HepG2 (cell line): ENCODE results near the gene HOXD4. TPM values are rescaled to one million over a fixed set of nuclear protein-coding genes. Genes with fewer than 3 reads are reported as not detected.
A peak's percentile ranks its signal among the peaks of the same experiment; 100 is the strongest.

ENCODE experiments used
- MXI1 ChIP-seq: IDR thresholded peaks from 3 replicates; pipeline ENCODE4 v1.6.1; 2012; ENCODE audit warnings: low read depth, low read length, inconsistent platforms, borderline replicate concordance
- RAD51 ChIP-seq: fragments of 450-650 bp; IDR thresholded peaks from 2 replicates; pipeline ENCODE4 v1.6.1; 2016; ENCODE audit warnings: borderline replicate concordance
- THAP11 ChIP-seq: IDR thresholded peaks from 2 replicates; pipeline ENCODE4 v1.6.1; 2016; ENCODE audit warnings: missing biosample characterization, missing genetic modification reagents
- ZFYVE20 ChIP-seq: sonication (generic); formaldehyde crosslinking; IDR thresholded peaks from 2 replicates; pipeline ENCODE4 v1.8.0; 2023; ENCODE audit warnings: low read depth, mild to moderate bottlenecking, moderate library complexity, missing genetic modification reagents, borderline replicate concordance
- ZNF276 ChIP-seq: sonication (generic); formaldehyde crosslinking; IDR thresholded peaks from 2 replicates; pipeline ENCODE4 v1.4.0; 2020; ENCODE audit warnings: mild to moderate bottlenecking, low read depth, missing genetic modification reagents
- ZNF407 ChIP-seq: sonication (generic); formaldehyde crosslinking; IDR thresholded peaks from one replicate; pipeline ENCODE4 v1.5.1; 2020; ENCODE audit warnings: mild to moderate bottlenecking, missing genetic modification reagents; ENCODE audit errors: not compliant biosample characterization
- ZNF597 ChIP-seq: sonication (generic); formaldehyde crosslinking; IDR thresholded peaks from 2 replicates; pipeline ENCODE4 v1.5.0; 2020; ENCODE audit warnings: missing genetic modification reagents
- polyA plus RNA-seq, 8 experiments: library from polyadenylated mRNA; depleted of rRNA in 3 of 8; stranded (reverse) in 7 of 8; unstranded in 1 of 8; fragments of >200 nt; fragmentation: Illumina TruSeq in 4 of 8; extraction: Trizol in 4 of 8; gene quantifications; 2 replicates each; pipeline versions ENCODE4 v1.2.1 to v1.2.3, GENCODE V29; 2011 to 2016; ENCODE audit warnings: low read depth in 4 of 8, missing spikeins in 1 of 8, mixed read lengths in 1 of 8; ENCODE audit not compliant: insufficient read depth in 1 of 8
- total RNA-seq, 5 experiments: library from RNA; depleted of rRNA; stranded (reverse); fragments of >200 nt; fragmentation: Illumina TruSeq; extraction: Trizol; gene quantifications; 2 replicates each; pipeline ENCODE4 v1.2.3, GENCODE V29; 2016; ENCODE audit warnings: low read depth in 1 of 5
- TF ChIP-seq, protein P1 (sequence below): sonication (generic); formaldehyde crosslinking; conservative IDR thresholded peaks from 2 replicates; pipeline ENCODE4 v1.4.0; 2020; ENCODE audit warnings: missing genetic modification reagents
- TF ChIP-seq, protein P2 (sequence below), 2 experiments: sonication (generic) in 1 of 2; formaldehyde crosslinking in 1 of 2; IDR thresholded peaks; 2 replicates each; pipeline versions ENCODE4 v1.5.1 to v1.6.1; 2011 to 2020; ENCODE audit warnings: borderline replicate concordance in 1 of 2, low read depth in 1 of 2, low read length in 1 of 2, mild to moderate bottlenecking in 1 of 2, missing genetic modification reagents in 1 of 2, moderate library complexity in 1 of 2
- TF ChIP-seq, protein P3 (sequence below): sonication (generic); formaldehyde crosslinking; IDR thresholded peaks from 2 replicates; pipeline ENCODE4 v1.8.0; 2022; ENCODE audit warnings: mild to moderate bottlenecking, missing genetic modification reagents, moderate library complexity

HOXD4 gene
- total and polyA plus RNA-seq, 2 of the 13 experiments (the other 11 are each of a cell fraction or from before 2014, with no cell fraction given) = not detected

DNA sequence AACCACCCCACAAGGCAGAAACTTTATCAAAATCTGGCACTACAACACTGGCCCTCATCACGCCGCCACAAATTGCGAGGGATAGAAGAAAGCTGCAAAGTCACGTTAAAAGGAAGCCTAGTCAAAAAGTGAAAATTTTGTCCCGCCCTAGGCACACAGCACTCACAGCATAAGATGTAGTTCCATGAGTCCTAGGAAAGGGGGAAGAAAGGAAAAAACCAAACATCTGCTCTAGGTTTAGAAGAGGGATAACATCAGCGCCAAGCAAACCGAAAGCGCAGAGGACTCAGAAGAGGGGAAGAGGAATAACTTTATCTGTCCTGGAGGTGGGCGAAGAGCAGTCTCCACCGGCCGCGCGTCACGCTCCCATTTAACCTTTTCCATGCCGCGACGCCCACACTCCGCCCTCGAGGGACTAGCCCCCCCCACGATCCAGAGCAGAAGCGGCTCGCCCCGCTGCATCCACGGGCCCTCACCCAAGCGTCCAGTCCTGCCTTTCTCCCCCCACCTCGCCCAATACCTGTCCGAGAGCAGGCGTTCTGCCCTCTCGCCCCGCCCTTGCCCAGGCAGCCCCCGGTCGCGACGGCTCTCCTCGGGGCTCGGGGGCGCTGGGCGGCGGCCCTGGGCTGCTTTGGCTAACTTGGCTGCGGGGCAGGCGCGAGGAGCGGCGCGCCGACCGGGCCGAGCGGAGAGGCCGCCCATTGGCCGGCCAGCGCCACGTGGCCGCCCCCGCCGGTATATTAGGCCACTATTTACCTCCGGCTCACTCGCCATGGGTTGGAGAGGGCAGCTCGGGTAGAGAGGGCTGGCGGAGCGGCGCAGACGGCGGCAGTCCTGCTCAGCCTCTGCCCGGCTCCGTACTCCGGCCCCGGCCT lies 36.8 kb downstream of the HOXD4 start, which contains the start of gene HOXD1 (continued):
- TF ChIP-seq ZNF407 (CRISPR knock-in tag) (no peak), MXI1 (peak; percentile 39; the same call in 1 of the 3 replicates), RAD51 (no peak), ZFYVE20 (CRISPR knock-in tag) (0 out of 2 replicates have a peak, but pooled peaks have one; percentile 76), ZNF276 (CRISPR knock-in tag) (0 out of 2 replicates have a peak, but pooled peaks have one; percentile 54), THAP11 (CRISPR knock-in tag) (peak; percentile 39; the same call in 1 of the 2 replicates), ZNF597 (no peak)
- TF ChIP-seq, protein P1, sequence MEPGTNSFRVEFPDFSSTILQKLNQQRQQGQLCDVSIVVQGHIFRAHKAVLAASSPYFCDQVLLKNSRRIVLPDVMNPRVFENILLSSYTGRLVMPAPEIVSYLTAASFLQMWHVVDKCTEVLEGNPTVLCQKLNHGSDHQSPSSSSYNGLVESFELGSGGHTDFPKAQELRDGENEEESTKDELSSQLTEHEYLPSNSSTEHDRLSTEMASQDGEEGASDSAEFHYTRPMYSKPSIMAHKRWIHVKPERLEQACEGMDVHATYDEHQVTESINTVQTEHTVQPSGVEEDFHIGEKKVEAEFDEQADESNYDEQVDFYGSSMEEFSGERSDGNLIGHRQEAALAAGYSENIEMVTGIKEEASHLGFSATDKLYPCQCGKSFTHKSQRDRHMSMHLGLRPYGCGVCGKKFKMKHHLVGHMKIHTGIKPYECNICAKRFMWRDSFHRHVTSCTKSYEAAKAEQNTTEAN (CRISPR knock-in tag) = 0 out of 2 replicates have a peak, but pooled peaks have one; percentile 19
- TF ChIP-seq, protein P2, sequence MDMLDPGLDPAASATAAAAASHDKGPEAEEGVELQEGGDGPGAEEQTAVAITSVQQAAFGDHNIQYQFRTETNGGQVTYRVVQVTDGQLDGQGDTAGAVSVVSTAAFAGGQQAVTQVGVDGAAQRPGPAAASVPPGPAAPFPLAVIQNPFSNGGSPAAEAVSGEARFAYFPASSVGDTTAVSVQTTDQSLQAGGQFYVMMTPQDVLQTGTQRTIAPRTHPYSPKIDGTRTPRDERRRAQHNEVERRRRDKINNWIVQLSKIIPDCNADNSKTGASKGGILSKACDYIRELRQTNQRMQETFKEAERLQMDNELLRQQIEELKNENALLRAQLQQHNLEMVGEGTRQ (IDR thresholded peaks at IDR 0.05; ENCODE audit: low read depth, low read length) = peak; percentile 93
- TF ChIP-seq, protein P2 (CRISPR knock-in tag; IDR thresholded peaks at IDR 0.05; ENCODE audit: borderline replicate concordance) = peak; percentile 76; the same call in 1 of the 2 replicates
- TF ChIP-seq, protein P3, sequence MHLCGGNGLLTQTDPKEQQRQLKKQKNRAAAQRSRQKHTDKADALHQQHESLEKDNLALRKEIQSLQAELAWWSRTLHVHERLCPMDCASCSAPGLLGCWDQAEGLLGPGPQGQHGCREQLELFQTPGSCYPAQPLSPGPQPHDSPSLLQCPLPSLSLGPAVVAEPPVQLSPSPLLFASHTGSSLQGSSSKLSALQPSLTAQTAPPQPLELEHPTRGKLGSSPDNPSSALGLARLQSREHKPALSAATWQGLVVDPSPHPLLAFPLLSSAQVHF = no peak
